Astrocyte of the spinal cord (primary cell): ENCODE data around the gene ADAM29.
"Not testable (repeated sequence)": the region's sequence is repeated elsewhere in the genome, so short reads cannot be mapped to it uniquely, and the experiment has no call there.

Experiments used
- DNase-seq: peaks from one replicate; pipeline ENCODE4 v3.0.0; 2011; ENCODE audit warnings: low read depth, low spot score
- H3K4me3 ChIP-seq: 2 replicates; pipeline ENCODE4 v1.5.1; 2011; ENCODE audit warnings: low read depth, mild to moderate bottlenecking, low read length, moderate library complexity
- in situ Hi-C: cut with HindIII; loops from 2 replicates; pipeline ENCODE4 v1.10.0; 2017; ENCODE audit warnings: low sequenced_read_pairs
- TF ChIP-seq, protein P1 (sequence below): IDR thresholded peaks from 2 replicates; pipeline ENCODE4 v1.5.1; 2012; ENCODE audit warnings: low read depth, mild to moderate bottlenecking, low read length, inconsistent platforms

The ADAM29 gene

DNA sequence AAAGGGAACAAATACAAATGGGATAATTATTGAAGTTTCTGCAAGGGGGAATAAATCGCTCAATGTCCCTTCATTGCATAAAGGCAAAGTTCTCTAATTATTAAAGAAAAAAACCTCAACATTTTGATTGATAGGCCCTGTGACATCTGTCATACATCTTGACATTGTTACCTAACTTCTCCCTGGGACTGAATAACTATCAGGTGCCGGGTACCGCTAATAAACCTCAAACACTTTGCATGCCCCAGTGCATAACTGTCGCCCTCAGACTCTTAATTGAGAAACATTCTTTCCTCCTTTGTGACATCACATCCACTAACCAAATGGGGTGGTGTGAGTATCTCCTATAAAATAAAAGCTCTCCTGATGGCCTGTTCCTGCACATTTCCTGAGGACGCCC, at the start of gene ADAM29:
ADAM29 (plus strand) TSS at position 301 of the 400 bp plus-strand sequence. CDS start 57,168 bp downstream, outside the sequence.
- in situ Hi-C loops: no loop called here
- no peak for DNase-seq
- TF ChIP-seq, protein P1, sequence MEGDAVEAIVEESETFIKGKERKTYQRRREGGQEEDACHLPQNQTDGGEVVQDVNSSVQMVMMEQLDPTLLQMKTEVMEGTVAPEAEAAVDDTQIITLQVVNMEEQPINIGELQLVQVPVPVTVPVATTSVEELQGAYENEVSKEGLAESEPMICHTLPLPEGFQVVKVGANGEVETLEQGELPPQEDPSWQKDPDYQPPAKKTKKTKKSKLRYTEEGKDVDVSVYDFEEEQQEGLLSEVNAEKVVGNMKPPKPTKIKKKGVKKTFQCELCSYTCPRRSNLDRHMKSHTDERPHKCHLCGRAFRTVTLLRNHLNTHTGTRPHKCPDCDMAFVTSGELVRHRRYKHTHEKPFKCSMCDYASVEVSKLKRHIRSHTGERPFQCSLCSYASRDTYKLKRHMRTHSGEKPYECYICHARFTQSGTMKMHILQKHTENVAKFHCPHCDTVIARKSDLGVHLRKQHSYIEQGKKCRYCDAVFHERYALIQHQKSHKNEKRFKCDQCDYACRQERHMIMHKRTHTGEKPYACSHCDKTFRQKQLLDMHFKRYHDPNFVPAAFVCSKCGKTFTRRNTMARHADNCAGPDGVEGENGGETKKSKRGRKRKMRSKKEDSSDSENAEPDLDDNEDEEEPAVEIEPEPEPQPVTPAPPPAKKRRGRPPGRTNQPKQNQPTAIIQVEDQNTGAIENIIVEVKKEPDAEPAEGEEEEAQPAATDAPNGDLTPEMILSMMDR: no peak

DNA sequence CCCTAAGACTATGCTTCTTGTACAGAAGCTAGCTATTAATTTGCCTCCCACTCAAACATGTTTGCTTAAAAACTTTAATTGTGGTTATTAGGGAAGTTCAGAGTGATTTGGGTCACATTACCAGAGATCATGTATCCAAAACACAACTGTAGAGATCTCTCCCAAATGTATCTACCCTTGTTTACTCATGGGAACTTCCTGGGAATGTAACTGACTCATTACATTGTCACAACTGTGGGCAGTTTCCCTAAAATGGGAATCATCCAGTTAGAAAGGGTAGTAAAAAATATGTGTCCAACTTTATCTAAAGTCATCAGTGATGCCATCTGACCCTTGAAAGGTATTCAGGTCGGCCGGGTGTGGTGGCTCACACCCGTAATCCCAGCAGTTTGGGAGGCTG, 48.8 kb upstream of the ADAM29 start:
- DNase-seq: no peak
- in situ Hi-C loops: no loop called here

More for the DNA sequence above, at the start of gene ADAM29:
- H3K4me3 ChIP-seq: no peak within 1 kb of the TSS

DNA sequence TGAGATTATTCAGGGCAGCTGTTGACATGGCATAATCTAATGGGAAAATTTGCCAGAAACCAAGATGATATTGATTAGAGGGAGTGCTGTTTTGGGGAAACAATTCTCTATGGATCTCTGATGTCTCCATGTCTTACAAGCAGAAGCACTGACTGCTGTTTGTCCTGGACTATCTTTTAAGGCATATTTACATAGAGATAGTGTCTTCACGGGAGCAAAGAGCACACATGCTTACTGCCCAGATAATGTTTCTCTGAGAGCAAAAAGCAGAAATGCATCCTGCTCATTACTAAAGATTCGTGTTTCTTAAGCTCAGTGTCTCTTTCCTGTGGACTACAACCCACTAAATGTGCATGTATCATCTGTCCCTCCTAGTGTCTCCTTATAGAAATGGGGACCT, 47.8 kb upstream of the ADAM29 start:
- TF ChIP-seq, protein P1: no peak
- H3K4me3 ChIP-seq: no peak overlapping the region
- no peak for DNase-seq
- in situ Hi-C loops: no loop called here

More for the DNA sequence above, 48.8 kb upstream of the ADAM29 start:
- H3K4me3 ChIP-seq: no peak overlapping the region
- TF ChIP-seq, protein P1: no peak

DNA sequence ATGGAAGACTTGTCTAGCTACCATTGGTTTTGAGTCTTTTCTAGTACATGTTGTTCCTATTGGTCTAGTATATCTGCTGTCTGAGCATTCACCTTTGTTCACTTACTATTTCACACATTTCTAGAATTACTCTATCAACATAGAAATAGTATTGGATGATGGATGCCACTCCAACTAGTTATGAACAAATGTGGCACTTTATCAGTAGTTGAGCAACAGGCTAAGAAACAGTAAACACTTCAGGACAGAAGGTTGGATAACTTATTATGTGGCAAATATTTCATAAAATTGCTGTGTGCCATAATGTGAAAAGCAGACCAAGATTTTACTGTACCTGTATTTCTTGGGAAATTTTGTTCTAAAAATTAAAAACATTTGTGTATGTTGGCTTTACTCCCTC, 46.8 kb upstream of the ADAM29 start:
- in situ Hi-C loops: no loop called here
- H3K4me3 ChIP-seq: no peak overlapping the region
- TF ChIP-seq, protein P1: no peak
- DNase-seq: no peak

DNA sequence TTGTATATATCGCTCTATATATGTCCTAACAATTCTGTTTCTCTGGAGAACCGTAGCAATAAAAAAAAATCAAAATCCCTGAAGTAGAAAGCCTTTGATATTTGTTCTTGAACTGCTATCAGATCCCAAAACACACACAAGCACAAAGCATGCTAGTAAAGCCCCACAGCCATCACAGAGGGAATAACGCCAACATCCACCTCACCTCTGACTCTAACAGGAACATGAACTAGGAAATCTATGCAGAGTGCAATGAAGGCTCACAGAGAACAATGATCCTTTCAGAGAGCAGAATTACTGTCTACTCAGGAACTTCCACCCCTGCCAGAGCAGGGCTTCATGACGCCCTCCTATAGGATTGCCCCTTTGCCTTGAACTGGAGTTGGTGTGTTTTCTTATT, 45.0 kb upstream of the ADAM29 start:
- DNase-seq, in situ Hi-C loops: not testable (repeated sequence)

DNA sequence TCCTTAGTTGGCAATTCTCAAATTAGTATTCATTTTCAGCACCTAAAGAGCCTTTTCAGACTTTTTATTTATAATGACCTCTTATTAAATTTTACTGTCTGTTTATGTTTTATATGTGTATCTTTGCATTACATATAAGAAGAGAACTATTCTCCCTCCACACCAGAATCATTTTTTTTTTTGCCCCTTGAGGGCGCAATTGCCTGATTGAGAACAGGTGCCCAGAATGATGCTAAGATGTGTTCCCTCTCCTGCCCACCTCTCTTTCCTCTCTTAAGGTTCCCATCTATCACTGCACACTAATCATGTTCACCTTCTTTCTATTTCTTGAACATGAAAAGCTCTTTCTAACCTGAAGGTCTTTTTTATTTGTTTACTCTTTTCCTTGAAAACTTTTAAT, 44.2 kb upstream of the ADAM29 start:
- TF ChIP-seq, protein P1: peak; percentile 27
- no peak overlapping the region for H3K4me3 ChIP-seq
- in situ Hi-C loops: no loop called here
- DNase-seq: peak; percentile 20

More for the DNA sequence above, 45.0 kb upstream of the ADAM29 start:
- not testable (repeated sequence) for H3K4me3 ChIP-seq

DNA sequence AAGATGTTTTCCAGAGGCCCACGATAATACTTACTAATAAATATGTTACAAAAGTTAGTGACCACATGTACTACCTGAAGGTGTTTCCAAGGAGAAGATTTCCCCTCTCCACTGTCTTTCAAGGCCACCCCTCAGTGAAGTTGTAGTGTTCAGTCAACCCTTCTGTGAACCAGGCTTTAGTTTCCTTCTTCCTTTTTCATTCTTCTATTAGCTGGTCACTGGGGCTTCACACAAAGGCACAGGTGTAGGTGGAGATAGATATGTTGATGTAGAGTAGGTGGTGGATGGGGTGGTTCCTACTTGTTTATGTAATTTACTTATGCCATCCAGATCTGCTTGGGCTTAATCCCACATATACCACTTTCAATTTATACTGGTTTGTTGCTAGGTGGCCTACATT, 43.3 kb upstream of the ADAM29 start:
- TF ChIP-seq, protein P1: no peak
- in situ Hi-C loops: no loop called here
- no peak for DNase-seq
- H3K4me3 ChIP-seq: no peak overlapping the region
